ENCODE data around the gene ZNF512B. TPM values are rescaled to one million over a fixed set of nuclear protein-coding genes. Genes with fewer than 3 reads are reported as not detected.
A peak's percentile ranks its signal among the peaks of the same experiment; 100 is the strongest.
"Not testable (repeated sequence)": the region's sequence is repeated elsewhere in the genome, so short reads cannot be mapped to it uniquely, and the experiment has no call there.

ZNF512B gene
- total RNA-seq, 1 donor: 24.8 TPM

DNA sequence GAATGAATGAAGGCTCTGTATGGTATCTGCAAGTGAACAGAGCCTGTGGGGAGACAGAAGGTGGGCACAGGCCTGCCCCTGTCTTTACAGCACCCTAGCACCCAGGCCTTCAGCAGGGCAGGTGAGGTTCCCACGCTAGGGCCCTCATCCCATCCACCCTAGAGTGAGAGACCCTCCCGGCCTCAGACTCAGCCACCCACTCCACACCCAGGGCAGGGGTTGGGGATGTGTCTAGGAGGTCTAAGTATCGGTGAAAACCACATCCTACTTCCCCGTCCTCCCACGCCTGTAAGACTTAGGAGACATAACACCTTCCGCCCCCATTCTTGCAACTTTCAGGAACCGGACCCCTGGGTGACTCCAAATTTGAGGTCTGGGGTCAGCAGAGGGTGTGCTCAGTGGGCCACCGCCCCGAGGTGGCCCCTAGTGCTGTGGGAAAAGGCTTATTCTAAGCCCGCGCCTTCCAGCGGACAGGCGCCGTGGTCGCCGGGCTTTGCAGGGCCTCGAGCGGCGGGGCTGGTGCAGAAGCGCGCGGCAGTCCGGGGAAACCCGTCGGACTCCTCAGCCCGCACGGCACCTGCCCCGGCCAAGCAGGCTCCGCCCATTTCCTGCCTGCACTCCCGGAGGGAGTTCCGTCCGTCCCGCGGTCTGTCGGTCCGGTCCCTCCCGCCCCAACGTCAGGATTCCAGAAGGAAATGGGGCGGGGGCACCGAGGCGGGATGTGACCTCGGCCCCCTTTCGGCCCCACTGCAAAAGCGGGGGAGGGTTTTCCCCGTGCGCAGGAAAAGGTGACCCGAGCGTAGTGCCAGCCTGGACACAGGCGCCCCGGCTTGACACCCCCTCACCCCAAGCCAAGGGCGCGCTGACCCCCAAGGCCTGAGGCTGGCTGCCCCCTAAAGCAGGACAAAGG, 8.8 kb upstream of the ZNF512B start:
- DNase-seq (ENCODE audit: low read depth in 2 of 3, low spot score in 2 of 3): no peak

DNA sequence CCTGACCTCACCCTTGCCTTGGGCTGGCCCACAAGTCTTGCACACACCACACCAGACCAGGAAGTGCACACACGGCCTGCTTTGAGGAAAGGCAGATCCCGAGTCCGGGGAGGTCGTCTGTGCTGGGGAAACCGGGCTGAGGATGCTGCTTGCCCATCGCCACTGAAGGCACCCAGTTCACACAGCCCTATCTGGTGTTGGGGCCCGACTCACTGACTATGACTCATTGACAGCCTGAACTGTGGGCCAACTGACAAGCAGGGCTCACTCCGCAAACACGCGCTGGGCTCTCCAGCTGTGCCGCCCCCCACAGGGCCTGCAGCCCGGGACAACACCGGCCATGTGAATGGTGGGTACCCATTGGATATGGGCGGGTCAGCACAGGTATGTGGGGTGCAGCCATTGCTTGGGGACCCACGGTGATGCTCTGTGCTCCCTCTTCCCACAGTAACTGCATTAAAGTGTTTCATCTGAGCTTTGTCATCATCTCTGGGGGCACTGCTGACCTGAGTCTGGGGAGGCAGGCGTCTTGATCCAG, 8.1 kb upstream of the ZNF512B start:
- peak in 1 of 3 donors; percentile 32 for DNase-seq (ENCODE audit: low read depth in 2 of 3, low spot score in 2 of 3)

DNA sequence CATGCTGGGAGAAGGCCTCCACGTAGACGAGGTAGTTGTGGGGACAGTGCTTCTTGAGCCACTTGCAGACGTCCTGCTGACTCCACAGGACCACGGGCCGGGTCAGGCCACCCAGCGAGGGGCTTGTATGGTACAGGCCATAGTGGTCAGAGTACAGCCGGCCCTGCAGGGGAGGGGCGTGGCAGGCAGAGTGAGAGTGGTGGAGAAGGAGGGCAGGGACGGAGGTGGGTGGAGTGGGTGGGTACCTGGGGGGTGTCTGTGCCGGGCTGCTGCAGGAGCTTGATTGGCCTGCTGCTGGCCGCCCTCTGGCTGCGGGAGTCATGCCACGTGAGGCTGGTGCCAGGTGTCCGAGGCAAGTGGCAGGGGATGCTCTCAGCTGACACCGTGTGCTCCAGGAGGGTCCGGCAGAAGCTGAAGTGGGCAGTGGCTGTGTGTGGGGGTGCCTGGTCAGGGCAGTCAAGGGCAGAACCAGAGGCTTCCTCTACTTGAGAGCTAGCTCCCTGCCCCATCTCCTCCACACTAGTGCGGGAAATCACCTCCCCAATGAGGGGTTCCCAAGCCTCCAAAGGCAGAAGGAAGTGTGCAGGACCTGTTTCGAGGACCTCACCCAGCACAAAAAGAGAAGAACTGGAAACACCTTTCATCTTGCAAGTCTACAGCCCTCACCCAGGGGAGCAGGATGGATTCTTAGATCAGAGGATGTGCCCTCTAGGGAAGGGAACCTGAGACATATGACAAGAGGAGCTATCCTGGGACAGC, 7.4 kb upstream of the ZNF512B start:
- DNase-seq (ENCODE audit: low read depth in 2 of 3, low spot score in 2 of 3): no peak

DNA sequence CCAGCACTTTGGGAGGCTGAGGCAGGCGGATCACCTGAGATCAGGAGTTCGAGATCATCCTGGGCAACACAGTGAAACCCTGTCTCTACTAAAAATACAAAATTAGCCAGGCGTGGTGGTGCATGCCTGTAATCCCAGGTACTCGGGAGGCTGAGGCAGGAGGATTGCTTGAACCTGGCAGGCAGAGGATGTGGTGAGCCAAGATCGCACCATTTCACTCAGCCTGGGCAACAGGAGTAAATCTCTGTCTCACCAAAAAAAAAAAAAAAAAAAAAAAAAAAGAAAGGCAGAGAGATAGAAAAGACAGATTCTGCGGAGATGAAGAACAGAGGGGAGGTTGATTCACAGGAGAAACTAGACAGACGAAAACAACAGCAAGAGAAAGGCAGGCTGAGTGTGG, 6.8 kb upstream of the ZNF512B start:
- not testable (repeated sequence) for DNase-seq (ENCODE audit: low read depth in 2 of 3, low spot score in 2 of 3)

DNA sequence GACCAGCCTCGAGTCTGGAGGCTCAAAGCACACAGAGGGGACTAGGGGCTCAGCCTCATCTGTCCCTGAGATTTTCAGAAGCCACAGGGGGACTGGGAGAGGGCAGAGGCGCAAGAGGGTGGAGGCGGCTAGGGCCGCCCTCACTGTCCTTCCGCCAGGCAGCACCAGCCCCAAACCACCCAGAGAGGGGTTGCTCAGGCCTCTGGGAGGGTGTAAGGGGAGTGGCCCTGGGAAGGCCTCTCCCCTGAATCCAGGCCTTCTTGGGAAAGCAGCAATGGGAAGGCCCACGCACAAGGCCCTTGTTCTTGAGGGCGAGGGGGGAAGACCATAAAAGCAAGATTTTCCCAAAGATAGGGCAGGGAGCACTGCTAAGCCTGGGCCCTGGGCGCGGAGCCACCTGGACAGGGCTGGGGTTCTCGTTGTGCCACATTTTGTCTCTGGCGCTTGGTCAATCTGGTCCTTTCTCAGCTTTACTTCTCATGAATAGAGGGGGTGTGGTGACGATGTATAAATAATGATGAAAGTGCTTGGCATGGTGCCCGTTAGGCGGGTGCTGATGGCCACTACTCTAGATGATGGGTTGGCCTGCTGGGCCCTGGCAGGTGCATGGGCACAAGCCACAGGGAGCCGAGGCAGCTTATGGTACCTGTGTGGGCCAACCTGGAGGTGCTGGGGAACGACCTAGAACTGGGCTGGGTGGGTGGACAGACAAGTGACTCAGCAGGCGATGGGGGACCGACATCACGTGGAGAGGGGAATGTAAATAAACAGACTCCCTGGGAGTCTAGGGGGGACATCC, 4.9 kb upstream of the ZNF512B start:
- DNase-seq (ENCODE audit: low read depth in 2 of 3, low spot score in 2 of 3): no peak

DNA sequence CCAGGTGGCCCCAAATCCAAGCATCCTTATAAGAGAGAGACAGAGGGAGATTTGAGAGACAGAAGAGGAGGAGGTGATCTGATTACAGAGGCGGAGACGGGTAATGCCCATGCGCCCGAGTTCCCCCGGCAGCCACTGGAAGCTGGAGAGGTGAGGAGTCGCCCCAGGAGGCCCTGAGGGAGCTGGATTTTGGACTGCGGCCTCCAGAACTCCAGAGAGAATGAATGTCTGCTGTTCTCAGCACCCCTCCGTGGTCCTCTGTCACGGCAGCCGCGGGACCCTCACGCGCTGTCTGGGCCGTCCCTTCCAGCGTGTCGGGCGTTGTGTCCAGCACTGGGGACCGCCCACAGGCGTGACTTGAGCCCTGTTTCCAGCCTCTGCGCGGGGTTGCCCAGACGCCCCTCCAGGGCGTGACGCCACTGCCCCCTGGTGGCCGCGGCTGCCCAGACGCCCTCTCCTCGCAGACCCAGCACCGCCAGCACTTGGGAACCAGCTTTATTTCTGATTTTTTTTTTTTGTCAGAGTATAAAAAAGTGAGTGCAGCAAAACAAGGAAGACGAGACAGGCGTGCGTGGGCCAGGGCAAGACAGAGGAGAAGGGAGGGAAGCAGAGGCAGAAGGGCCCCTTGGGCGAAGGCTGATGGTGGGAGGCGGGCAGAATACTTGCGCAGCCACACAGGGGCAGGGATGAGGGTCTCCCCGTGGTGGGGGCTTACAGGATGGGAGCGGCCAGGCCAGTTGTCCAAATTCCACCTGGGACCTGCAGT, 4.1 kb upstream of the ZNF512B start:
- DNase-seq (ENCODE audit: low read depth in 2 of 3, low spot score in 2 of 3): peak in 2 of 3 donors; percentile 76 to 81

DNA sequence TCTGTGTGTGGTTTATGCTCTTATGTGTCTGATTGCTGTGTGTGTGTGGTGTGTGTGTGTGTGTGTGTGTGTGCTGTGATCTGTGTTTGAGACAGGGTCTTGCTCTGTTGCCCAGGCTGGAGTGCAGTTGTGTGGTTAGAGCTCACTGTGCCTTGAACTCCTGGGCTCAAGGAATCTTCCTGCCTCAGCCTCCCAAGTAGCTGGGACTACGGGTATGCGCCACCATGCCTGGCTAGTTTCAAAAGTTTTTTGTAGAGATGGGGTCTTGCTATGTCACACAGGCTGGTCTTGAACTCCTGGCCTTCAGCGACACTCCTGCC, 3.4 kb upstream of the ZNF512B start:
- no peak for DNase-seq (ENCODE audit: low read depth in 2 of 3, low spot score in 2 of 3)

DNA sequence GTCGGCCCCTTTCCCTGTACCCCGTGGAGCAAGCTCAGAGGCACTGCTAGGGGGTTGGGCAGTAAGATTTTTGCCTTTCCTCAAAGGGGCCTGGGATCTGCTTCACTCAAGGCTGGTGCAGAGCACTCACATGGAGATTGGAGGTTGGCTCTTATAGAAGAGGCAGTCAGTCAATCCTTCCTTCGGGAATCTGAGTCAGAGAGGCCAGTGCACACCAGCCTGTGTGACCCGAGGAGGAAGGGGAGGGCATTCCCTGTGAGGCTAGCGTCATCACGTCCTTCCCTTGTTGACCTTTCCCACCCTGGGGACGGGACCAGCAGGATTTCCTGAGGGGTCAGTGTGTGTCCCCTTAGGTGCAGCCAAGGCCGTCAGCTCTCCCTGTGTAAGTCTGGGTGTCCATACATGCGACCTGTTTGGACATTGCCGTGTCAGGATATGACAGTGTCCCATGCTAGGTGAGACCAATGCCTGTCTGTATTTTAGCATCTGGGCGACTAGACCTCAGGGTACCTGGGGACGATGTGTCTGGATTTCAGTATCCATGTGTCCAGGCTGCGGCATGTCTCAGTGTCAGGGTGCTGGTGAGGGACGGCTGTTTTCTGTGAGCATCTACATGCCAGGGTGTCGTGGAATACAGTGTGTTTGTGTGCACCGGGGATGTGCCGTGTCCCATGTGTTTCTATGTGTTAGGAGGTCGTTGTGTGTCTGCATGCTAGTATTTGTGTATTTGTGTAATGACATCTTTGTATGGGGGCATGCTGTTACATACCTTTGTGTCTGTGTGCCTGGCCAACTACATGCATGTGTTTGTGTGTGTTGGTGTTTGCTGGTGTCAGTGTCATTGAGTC, 2.8 kb upstream of the ZNF512B start:
- DNase-seq (ENCODE audit: low read depth in 2 of 3, low spot score in 2 of 3): no peak

DNA sequence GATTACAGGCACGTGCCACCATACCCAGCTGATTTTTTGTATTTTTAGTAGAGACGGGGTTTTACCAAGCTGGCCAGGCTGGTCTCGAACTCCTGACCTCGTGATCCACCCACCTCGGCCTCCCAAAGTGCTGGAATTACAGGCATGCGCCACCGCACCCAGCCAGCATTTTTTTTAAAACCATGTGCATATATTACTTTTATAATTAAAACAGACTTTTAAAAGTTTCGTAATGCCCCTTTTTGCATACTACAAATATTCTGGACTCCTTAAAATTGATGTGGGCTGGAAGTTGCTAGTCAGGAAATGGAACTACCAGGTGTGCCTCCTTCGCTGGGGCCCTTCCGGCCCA, 2.2 kb upstream of the ZNF512B start:
- not testable (repeated sequence) for DNase-seq (ENCODE audit: low read depth in 2 of 3, low spot score in 2 of 3)

DNA sequence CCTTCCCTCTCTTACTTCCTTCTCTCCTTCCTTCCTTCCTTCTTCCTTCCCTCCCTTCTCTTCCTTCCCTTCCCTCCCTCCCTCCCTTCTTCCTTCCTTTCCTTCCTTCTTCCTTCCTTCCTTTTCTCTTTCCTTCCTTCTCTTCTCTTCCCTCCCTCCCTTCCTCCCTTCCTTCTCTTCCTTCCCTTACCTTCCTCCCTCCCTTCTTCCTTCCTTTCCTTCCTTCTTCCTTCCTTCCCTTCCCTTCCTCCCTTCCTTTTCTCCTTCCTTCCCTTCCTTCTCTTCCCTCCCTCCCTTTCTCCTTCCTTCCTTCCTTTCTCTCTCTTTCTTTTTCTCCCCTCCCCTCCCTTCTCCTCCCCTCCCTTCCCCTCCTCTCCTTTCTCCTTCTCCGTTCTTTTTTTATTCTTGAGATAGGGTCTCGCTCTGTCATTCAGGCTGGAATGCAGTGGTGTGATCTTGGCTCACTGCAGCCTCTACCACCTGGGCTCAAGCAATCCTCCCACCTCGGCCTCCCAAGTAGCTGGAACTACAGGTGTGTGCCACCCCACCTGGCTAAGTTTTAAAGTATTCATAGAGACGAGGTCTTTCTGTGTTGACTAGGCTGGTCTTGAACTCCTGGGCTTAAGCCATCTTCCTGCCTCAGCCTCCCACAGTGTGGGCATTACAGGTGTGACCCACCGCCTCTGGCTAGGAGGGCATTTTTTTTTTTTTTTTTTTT, 1.1 kb upstream of the ZNF512B start:
- DNase-seq (ENCODE audit: low read depth in 2 of 3, low spot score in 2 of 3): no peak

DNA sequence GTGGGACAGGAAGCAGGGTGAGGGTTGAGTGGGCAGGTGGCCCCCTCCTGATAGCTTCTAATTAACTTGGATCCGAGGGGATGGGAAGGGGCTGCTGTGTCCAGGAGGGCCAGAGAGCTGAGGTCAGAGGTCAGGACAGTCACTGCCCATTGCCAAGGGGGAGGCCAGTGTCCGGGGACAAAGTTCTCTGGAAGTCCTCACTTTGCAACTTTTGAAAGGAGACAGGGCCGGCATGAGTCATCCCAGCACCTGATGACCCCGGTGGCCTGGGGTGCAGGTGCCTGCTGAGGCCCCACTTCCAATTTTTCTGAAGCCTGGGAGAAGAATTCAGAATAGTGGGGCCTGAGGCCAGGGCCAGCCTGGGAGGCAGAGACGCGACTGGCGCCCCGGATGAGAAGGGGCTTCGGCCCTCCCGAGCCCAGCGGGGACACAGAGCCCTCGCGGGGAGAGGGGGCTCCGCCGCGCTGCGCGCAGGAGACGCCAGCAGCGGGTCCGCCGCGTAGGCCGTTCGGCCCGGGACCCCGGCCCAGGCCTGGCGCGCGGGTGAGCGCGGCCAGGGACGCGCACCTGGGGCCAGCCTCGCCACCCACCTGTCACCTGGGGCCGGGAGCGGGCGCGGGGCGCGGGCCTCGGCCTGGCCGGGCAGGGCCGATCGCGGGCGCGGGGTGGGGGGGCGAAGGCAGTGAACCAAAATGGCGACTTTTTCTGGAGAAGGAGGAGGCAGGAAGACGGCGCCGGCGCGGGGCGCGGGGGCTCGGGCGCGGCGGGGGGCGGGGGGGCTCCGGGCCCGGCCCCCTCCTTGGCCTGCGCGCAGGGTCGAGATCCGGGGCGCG, 586 bp downstream of the ZNF512B start:
- DNase-seq (ENCODE audit: low read depth in 2 of 3, low spot score in 2 of 3): no peak

DNA sequence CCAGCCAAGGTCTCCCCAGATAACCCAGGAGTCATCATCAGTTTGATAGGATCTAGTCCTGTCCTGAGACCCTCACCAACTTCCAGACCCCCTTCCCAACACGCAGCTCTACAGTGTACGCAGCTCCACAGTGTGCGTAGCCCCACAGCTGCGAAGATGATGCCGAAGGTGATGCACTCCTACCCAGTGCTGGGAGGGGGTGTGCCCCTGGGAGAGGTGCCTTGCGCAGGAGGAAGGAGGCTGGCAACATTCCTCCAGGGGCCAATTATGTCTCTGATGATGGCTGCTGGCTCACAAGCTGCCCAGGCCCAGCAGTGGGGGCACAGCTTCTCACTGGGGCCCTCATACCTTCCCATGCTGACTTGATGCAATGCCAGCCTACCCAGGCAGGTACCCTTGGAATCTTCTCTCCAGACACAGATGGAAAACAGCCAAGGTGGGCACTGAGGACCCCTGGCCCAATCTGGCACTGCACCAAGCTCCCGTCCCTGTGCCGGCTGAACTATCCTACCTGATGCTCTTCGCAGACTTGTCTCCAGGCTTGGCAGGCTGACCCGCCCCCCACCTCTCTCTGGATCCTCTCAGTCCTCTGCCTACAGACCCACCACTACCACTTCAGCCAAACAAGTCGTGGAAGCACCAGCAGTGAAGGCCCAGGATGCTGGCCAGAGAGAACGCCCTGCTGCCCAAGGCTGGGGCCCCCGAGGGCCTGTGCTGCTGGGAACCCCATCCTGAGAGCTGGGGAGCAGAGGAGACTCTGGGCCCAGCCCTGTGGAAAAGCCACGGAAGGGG, 1.4 kb downstream of the ZNF512B start:
- no peak for DNase-seq (ENCODE audit: low read depth in 2 of 3, low spot score in 2 of 3)

DNA sequence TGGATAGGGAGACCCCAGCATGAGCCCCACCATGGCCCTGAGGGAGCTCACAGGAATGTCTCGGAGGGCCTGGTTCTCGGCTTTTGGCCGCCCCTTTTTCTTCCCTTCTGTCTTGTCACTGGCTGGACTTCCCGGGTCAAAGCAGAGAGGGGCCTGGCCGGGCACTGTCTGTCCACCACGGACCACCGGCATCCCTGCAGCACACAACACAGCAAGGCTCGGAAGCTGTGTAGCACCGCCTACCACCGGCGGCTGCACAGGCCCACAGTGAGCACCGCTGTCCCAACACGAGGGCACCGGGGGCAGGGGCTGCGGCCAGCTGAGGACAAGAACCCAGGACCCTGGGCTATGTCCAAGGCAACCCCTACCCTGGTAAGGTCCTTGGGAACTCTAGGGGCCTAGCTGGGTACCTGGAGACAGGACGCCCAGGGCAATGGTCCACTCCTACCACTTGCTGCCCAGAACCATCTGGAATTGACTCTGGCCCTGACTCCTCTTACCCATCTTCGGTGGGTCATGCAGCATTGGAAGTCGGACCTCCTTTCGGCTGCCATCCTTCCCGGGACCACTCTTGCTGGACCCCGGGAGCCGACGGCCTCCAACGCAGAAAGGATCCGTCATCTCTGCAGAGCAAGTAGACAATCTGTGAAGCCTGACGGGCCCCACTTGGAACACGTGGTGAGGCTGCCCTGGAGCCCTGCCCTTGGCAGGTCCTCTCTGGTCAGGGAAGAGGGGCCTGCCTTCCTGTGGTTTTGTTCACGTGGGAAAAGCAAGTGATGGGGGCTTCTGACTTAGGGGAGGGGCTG, 2.2 kb downstream of the ZNF512B start:
- DNase-seq (ENCODE audit: low read depth in 2 of 3, low spot score in 2 of 3): no peak

DNA sequence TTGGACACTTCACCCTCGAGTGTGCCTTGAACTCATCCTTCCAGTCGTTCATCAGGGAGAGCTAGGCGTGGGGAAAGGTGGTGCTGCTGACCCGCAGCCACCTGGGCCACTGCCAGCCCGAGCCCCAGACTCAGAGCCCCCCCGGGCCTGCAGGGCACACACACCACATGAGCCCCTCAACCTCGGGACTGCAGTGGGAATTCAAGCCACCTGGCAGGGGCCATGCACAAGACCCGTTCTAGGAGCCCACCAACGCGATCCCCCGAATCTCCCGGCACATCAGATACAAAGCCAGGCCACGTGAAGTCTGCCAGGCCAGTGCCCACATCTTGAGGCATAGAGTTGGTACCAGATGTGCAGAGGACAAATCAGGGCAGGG, 2.8 kb downstream of the ZNF512B start:
- DNase-seq (ENCODE audit: low read depth in 2 of 3, low spot score in 2 of 3): no peak

DNA sequence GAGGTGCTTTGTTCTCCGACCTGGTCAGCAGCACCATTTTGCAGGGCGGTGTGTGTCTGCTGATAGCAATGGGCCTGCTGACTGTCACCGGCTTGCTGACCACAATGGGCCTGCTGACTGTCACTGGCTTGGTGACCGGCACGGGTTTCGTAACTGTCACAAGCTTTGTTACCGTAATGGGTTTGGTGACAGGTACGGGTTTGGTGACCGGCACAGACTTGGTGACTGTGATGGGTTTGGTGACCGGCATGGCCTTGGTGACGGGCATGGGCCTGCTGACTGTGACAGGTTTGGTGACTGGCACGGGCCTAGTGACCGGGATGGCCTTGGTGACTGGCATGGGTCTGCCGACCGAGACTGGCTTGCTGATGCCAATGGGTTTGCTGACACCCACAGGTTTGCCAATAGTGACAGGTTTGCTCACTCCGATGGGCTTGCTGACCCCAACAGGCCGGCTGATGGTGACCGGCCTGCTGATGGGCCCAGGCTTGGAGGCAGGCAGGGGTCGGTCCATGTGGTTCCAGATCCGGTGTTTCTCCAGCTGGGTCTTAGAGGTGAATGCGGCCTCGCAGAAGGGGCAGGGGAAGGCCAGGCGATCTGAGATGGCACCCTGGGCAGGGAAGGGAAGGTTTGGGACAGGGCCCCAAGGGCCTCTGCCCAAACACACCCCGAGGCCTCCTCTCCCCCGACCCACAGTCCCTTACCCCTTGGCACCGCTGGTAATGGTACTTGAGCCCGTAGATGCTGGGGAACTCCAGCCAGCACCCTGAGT, 3.4 kb downstream of the ZNF512B start:
- no peak for DNase-seq (ENCODE audit: low read depth in 2 of 3, low spot score in 2 of 3)

DNA sequence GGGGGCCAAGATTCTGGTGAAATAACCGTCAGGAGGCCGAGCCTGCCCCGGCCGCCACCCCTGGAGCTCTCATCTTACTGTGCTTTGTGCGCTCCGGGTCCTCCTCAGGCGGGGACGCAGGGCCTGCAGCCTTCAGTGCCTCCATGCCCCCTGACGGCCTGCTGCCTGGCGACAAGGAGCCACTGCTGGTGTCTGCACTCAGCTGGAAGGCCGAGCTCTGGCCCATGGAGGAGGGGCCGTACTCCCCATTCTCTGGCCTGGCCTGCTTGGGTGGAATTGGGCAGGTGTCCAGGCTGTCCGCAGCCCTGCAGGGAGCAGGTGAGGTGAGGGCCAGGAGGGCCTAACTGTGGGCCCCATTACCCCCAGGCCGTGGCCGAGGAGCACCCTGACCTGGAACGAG, 5.3 kb downstream of the ZNF512B start:
- DNase-seq (ENCODE audit: low read depth in 2 of 3, low spot score in 2 of 3): no peak

Data from hematopoietic multipotent progenitor cell (in vitro differentiated cells).